Mammary epithelial cell (primary cell): ENCODE measurements around the gene NEGR1.

Experiments
- EZH2 ChIP-seq: IDR thresholded peaks from 2 replicates; pipeline ENCODE4 v1.6.1; 2012; ENCODE audit warnings: low read length, inconsistent platforms, borderline replicate concordance
- TF ChIP-seq, protein P1 (sequence below), 2 donors: IDR thresholded peaks in 1 of 2; conservative IDR thresholded peaks in 1 of 2; 2 replicates each; pipeline ENCODE4 v1.5.1; 2011 to 2012; ENCODE audit warnings: inconsistent platforms in 2 of 2, low read length in 2 of 2, mild to moderate bottlenecking in 2 of 2, control low read depth in 1 of 2, low read depth in 1 of 2; ENCODE audit not compliant: insufficient read depth in 1 of 2; ENCODE audit errors: extremely low read depth in 1 of 2

DNA sequence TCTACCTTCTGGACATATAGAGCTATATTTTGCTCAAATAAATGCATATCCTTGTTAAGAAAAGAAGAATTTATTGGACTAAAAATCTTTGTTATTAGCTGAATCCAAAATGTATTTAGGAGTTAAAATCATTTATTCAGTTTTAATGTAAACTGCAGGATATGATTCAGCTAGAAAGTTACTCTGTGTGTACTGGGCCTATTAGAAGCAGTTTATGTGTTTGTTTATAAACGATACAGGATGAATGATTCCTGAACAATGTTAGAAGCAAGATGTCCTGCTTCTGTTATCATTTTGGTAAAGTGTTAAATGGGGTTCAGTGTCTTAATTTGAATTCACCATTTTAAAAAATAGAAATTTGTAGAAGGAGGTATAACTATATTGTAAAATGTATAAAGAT, 652.3 kb downstream of the NEGR1 start:
- TF ChIP-seq, protein P1, sequence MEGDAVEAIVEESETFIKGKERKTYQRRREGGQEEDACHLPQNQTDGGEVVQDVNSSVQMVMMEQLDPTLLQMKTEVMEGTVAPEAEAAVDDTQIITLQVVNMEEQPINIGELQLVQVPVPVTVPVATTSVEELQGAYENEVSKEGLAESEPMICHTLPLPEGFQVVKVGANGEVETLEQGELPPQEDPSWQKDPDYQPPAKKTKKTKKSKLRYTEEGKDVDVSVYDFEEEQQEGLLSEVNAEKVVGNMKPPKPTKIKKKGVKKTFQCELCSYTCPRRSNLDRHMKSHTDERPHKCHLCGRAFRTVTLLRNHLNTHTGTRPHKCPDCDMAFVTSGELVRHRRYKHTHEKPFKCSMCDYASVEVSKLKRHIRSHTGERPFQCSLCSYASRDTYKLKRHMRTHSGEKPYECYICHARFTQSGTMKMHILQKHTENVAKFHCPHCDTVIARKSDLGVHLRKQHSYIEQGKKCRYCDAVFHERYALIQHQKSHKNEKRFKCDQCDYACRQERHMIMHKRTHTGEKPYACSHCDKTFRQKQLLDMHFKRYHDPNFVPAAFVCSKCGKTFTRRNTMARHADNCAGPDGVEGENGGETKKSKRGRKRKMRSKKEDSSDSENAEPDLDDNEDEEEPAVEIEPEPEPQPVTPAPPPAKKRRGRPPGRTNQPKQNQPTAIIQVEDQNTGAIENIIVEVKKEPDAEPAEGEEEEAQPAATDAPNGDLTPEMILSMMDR (conservative IDR thresholded peaks at IDR 0.05 in 1 of 2, IDR thresholded peaks at IDR 0.05 in 1 of 2; ENCODE audit: extremely low read depth in 1 of 2, insufficient read depth in 1 of 2, low read depth in 1 of 2, low read length in 2 of 2) = no peak
- no peak for TF ChIP-seq EZH2
